HG03571 (cell line): ENCODE data around the gene CRTC3.
"Not testable (repeated sequence)": the region's sequence is repeated elsewhere in the genome, so short reads cannot be mapped to it uniquely, and the experiment has no call there.

Experiments
- ATAC-seq: cut with Tn5 transposase; IDR thresholded peaks from one replicate; pipeline ENCODE4 v1.9.1; 2021; ENCODE audit not compliant: unreplicated experiment

Gene CRTC3

GRCh38 chr15:90619939-90620338 is 90.2 kb downstream of the CRTC3 start:
- no peak for ATAC-seq

- peak; percentile 61 for ATAC-seq
Measured at GRCh38 chr15:90620379-90621067, 90.8 kb downstream of the CRTC3 start.

GRCh38 chr15:90623854-90624253 is 94.1 kb downstream of the CRTC3 start:
- no peak for ATAC-seq

GRCh38 chr15:90624278-90624981 is 94.7 kb downstream of the CRTC3 start:
- no peak for ATAC-seq

- no peak for ATAC-seq
Measured at GRCh38 chr15:90625037-90625436, 95.3 kb downstream of the CRTC3 start.

- ATAC-seq, result no peak
Measured at GRCh38 chr15:90629217-90629616, 99.5 kb downstream of the CRTC3 start.

- ATAC-seq, result no peak
Measured at GRCh38 chr15:90633360-90633759, 103.6 kb downstream of the CRTC3 start.

- not testable (repeated sequence) for ATAC-seq
Measured at GRCh38 chr15:90636993-90637392, 107.3 kb downstream of the CRTC3 start.

- ATAC-seq, result no peak
Measured at GRCh38 chr15:90637693-90638092, 108.0 kb downstream of the CRTC3 start.

- ATAC-seq, result no peak
Measured at GRCh38 chr15:90638201-90638691, 108.5 kb downstream of the CRTC3 start.

GRCh38 chr15:90638963-90639362 is 109.2 kb downstream of the CRTC3 start:
- ATAC-seq, result no peak

- no peak for ATAC-seq
Measured at GRCh38 chr15:90640862-90641261, 111.1 kb downstream of the CRTC3 start.

- ATAC-seq, result no peak
Measured at GRCh38 chr15:90641581-90642463, 112.1 kb downstream of the CRTC3 start.

GRCh38 chr15:90642464-90643300 is 113.0 kb downstream of the CRTC3 start:
- no peak for ATAC-seq

GRCh38 chr15:90643301-90643632 is 113.5 kb downstream of the CRTC3 start:
- ATAC-seq, result no peak

- ATAC-seq, result no peak
Measured at GRCh38 chr15:90644526-90644925, 114.8 kb downstream of the CRTC3 start.

- ATAC-seq, result no peak
Measured at GRCh38 chr15:90644952-90645725, 115.4 kb downstream of the CRTC3 start.

GRCh38 chr15:90645873-90646575 is 116.3 kb downstream of the CRTC3 start:
- no peak for ATAC-seq

GRCh38 chr15:90646662-90647305 is 117.1 kb downstream of the CRTC3 start:
- no peak for ATAC-seq
